Ishikawa (cell line): ENCODE data around the gene VPS35L.

ENCODE experiments used
- CEBPB ChIP-seq: IDR thresholded peaks from 2 replicates; pipeline ENCODE4 v1.6.1; 2012
- CREB1 ChIP-seq: IDR thresholded peaks from 2 replicates; pipeline ENCODE4 v1.6.1; 2012; ENCODE audit warnings: low read depth
- EGR1 ChIP-seq: IDR thresholded peaks from 2 replicates; pipeline ENCODE4 v1.6.1; 2012
- EP300 ChIP-seq: IDR thresholded peaks from 2 replicates; pipeline ENCODE4 v1.6.1; 2012; ENCODE audit warnings: borderline replicate concordance
- FOXM1 ChIP-seq: IDR thresholded peaks from 2 replicates; pipeline ENCODE4 v1.6.1; 2012; ENCODE audit warnings: low read depth, borderline replicate concordance
- MAX ChIP-seq: IDR thresholded peaks from 2 replicates; pipeline ENCODE4 v1.6.1; 2012
- NFIC ChIP-seq: IDR thresholded peaks from 2 replicates; pipeline ENCODE4 v1.6.1; 2012
- RAD21 ChIP-seq: IDR thresholded peaks from 2 replicates; pipeline ENCODE4 v1.6.1; 2012; ENCODE audit warnings: low read depth
- REST ChIP-seq: IDR thresholded peaks from 2 replicates; pipeline ENCODE4 v1.6.1; 2012; ENCODE audit warnings: low read depth, mild to moderate bottlenecking
- TAF1 ChIP-seq: IDR thresholded peaks from 2 replicates; pipeline ENCODE4 v1.6.1; 2012; ENCODE audit warnings: low read depth, mild to moderate bottlenecking
- TCF12 ChIP-seq: IDR thresholded peaks from 2 replicates; pipeline ENCODE4 v1.6.1; 2012; ENCODE audit warnings: low read depth
- TEAD4 ChIP-seq: IDR thresholded peaks from 2 replicates; pipeline ENCODE4 v1.6.1; 2012
- USF1 ChIP-seq: IDR thresholded peaks from 2 replicates; pipeline ENCODE4 v1.6.1; 2012
- YY1 ChIP-seq: IDR thresholded peaks from 2 replicates; pipeline ENCODE4 v1.6.1; 2012; ENCODE audit warnings: low read depth
- ZBTB7A ChIP-seq: IDR thresholded peaks from 2 replicates; pipeline ENCODE4 v1.6.1; 2012; ENCODE audit warnings: low read depth

Gene VPS35L

DNA sequence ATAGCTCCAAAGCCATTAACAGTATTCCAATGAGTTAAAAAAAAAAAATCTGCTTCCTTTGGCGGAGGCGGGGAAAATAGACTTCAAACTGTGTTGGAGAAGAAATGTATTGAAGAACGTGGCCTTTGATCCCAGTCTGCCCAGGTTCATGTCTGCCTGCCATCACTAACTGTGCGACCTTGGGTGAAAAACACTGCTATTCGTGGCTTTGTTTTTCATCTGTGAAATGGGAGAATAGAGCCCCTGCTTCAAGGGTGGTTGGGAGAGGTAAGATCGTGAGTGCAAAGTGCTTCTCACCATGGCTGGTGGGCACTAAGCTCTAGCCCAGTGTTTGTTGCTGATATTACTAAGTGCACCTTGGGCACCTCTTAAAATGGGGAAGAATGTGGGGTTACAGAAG lies 69.5 kb downstream of the VPS35L start:
- TF ChIP-seq TCF12 (no peak), YY1 (no peak), ZBTB7A (no peak), CREB1 (no peak), TAF1 (no peak), REST (no peak), RAD21 (no peak), CEBPB (no peak), EGR1 (no peak), USF1 (no peak), TEAD4 (no peak), FOXM1 (no peak), EP300 (no peak), MAX (no peak), NFIC (no peak)

GRCh38 chr16:19636436-19637267 lies 81.1 kb downstream of the VPS35L start:
- no peak for TF ChIP-seq REST
- no peak for TF ChIP-seq YY1
- TF ChIP-seq EGR1 = no peak
- TF ChIP-seq EP300 = no peak
- TF ChIP-seq MAX = no peak
- TF ChIP-seq ZBTB7A = no peak
- TF ChIP-seq FOXM1 = no peak

DNA sequence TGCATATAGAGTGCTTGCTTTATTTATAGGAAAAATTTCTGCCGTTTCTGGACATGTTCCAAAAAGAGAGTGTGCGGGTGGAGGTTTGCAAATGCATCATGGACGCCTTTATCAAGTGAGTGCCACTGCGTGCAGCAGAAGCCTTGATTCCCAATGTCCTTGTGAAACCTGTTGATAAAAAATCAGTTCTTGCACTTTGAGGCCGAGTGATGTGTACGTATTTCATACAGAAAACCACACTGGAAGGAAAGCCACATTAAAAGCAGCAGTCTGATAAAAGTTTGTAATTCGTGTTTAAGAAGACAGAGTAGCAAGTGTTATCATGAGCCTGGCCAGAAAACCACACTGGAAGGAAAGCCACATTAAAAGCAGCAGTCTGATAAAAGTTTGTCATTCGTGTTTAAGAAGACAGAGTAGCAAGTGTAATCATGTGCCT lies 84.5 kb downstream of the VPS35L start:
- no peak for TF ChIP-seq USF1
- no peak for TF ChIP-seq MAX
- no peak for TF ChIP-seq EP300
- no peak for TF ChIP-seq REST
- TF ChIP-seq RAD21 = no peak
- no peak for TF ChIP-seq YY1
- TF ChIP-seq NFIC = no peak
- no peak for TF ChIP-seq EGR1
- TF ChIP-seq TEAD4 = no peak
- TF ChIP-seq CEBPB = no peak

DNA sequence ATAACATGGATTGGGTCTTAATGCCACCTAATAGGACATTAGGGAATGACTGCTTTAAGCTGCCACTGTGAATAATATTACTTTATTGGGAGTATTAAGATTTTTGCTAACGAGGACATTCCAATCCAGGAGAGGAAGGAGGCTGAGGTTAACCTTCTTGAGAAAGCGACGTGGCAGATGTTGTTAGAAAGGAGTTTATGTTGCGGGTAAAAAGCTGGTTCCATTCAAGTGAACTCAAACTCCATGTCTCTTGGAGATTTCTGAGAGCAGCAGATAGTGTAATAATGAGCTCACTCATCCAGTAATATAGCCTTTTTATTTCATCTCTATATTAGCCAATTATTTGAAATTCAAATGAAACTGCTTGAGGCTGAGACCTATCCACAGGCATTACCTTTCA lies 87.0 kb downstream of the VPS35L start:
- TF ChIP-seq NFIC = no peak

- TF ChIP-seq USF1 = no peak
- TF ChIP-seq EGR1 = no peak
- no peak for TF ChIP-seq REST
- TF ChIP-seq FOXM1 = no peak
- no peak for TF ChIP-seq CEBPB
- TF ChIP-seq ZBTB7A = no peak
- no peak for TF ChIP-seq TEAD4
- TF ChIP-seq NFIC = no peak
- TF ChIP-seq TCF12 = no peak
- no peak for TF ChIP-seq RAD21
- no peak for TF ChIP-seq MAX
- TF ChIP-seq EP300 = no peak
- no peak for TF ChIP-seq YY1
- TF ChIP-seq TAF1 = no peak
- TF ChIP-seq CREB1 = no peak
Observed at GRCh38 chr16:19644877-19645276, 89.4 kb downstream of the VPS35L start.
